Adrenal gland (tissue), 12 donors: ENCODE data around the gene CD300C. TPM values are rescaled to one million over a fixed set of nuclear protein-coding genes. Genes with fewer than 3 reads are reported as not detected.
A peak's percentile ranks its signal among the peaks of the same experiment; 100 is the strongest.

ENCODE experiments used
- DNase-seq, 7 donors: peaks; one replicate each; pipeline ENCODE4 v3.0.0-alpha.2; 2019 to 2020
- H3K27ac ChIP-seq, 5 donors: fragments of 200-600 bp; sonication (generic) in 4 of 5; 1 replicate in 3 of 5; 2 replicates in 2 of 5; pipeline versions ENCODE4 v1.5.1 to v1.8.0; 2016 to 2020; ENCODE audit warnings: mild to moderate bottlenecking in 1 of 5
- H3K27me3 ChIP-seq: fragments of 200-600 bp; 2 replicates; pipeline ENCODE4 v1.8.0; 2021
- H3K36me3 ChIP-seq, 2 donors: fragments of 200-600 bp; replicated peaks in 1 of 2; 1 replicate in 1 of 2; 2 replicates in 1 of 2; pipeline versions ENCODE4 v1.5.1 to v1.8.0; 2018 to 2022
- H3K4me1 ChIP-seq, 2 donors: fragments of 200-600 bp; replicated peaks in 1 of 2; 1 replicate in 1 of 2; 2 replicates in 1 of 2; pipeline versions ENCODE4 v1.5.1 to v1.8.0; 2018 to 2021
- H3K4me3 ChIP-seq, 4 donors: fragments of 200-600 bp; sonication (generic) in 3 of 4; one replicate each; pipeline ENCODE4 v1.5.1; 2016 to 2018
- H3K9me3 ChIP-seq, 3 donors: fragments of 200-600 bp; sonication (generic) in 1 of 3; replicated peaks in 1 of 3; 1 replicate in 2 of 3; 2 replicates in 1 of 3; pipeline versions ENCODE4 v1.5.1 to v1.8.0; 2016 to 2021
- CTCF ChIP-seq, 6 experiments: fragments of 450-650 bp in 4 of 6; fragments of 200-600 bp in 2 of 6; sonication (generic) in 1 of 6; IDR thresholded peaks; 1 replicate in 5 of 6; 2 replicates in 1 of 6; pipeline versions ENCODE4 v1.5.1 to v1.8.0; 2016 to 2021; ENCODE audit warnings: antibody characterized with exemption in 6 of 6, mild to moderate bottlenecking in 2 of 6, moderate library complexity in 1 of 6
- POLR2A ChIP-seq, 2 donors: fragments of 450-650 bp; IDR thresholded peaks; one replicate each; pipeline ENCODE4 v1.6.1; 2017; ENCODE audit warnings: antibody characterized with exemption in 2 of 2, mild to moderate bottlenecking in 2 of 2, moderate library complexity in 1 of 2
- WGBS, 4 donors: extraction: QIAGEN DNeasy Blood & Tissue Kit in 2 of 4; methylation state at CpG; one replicate each; pipeline versions ENCODE4 v1.1.5 to v1.1.7; 2013 to 2017; 5-methylcytosine and 5-hydroxymethylcytosine counted together
- intact Hi-C, 2 donors: fragments of 100-400 bp; cut with DNase I; formaldehyde crosslinking; loops; one replicate each; pipeline versions ENCODE4 v1.14.1 to v1.15.0; 2022 to 2023
- polyA plus RNA-seq, 3 donors: library from polyadenylated mRNA; stranded (reverse); fragments of 200-250 nt in 2 of 3; fragments of 350-450 nt in 1 of 3; fragmentation: Illumina TruSeq in 1 of 3; extraction: RNeasy Lipid Tissue Mini Kit (QIAGEN cat#74804) in 1 of 3; gene quantifications; one replicate each; pipeline ENCODE4 v1.2.3, GENCODE V29; 2013 to 2014
- total RNA-seq, 9 donors: library from RNA; depleted of rRNA in 4 of 9; stranded (reverse); fragments of >200 nt in 4 of 9; fragments of 120-200 nt in 1 of 9; fragmentation: NEBNext Ultra II Directional in 1 of 9; extraction: Animal tissue kit (Norgen Biotek cat#: 25700) in 1 of 9; gene quantifications; one replicate each; pipeline versions ENCODE4 v1.1.0 to v1.2.4, GENCODE V29; 2013 to 2023
- donor health status: healthy with polysubstance abuse.
- donor health status: Bipolar disorder and iron deficiency.
- donor health status: DM: yes; HTN: yes; CAD: no.
- donor health status: DM: no; HTN: no; CAD: no.
- donor health status: DM: no; HTN: no; CAD: no.
- donor health status: DM: yes; HTN: yes; CAD: no.

CD300C gene
- total and polyA plus RNA-seq, 12 donors, result 0.22 to 4.5 (median 2.3) TPM; not detected in 1

GRCh38 chr17:74569020-74570003 lies 23.4 kb upstream of the CD300C start:
- DNase-seq, result peak; percentile 30 to 82 (median 71)

GRCh38 chr17:74568106-74568873 lies 22.4 kb upstream of the CD300C start:
- Histone ChIP-seq H3K36me3 (no peaks in the 10 kb centered on the region), H3K4me3 (no peak overlapping the region), H3K27me3 (no peaks in the 10 kb centered on the region), H3K4me1 (peaks cover 0 to 3% of the 10 kb centered on the region in 2 donors), H3K9me3 (no peaks in the 10 kb centered on the region), H3K27ac (no peak overlapping the region)
- intact Hi-C loops, result no loop called here
- no peak for TF ChIP-seq CTCF (IDR thresholded peaks at IDR 0.05)
- no peak for TF ChIP-seq POLR2A (IDR thresholded peaks at IDR 0.05)
- 70 to 76% (median 73%) methylated on average over 3 to 4 of the region's 4 CpGs for WGBS, 4 donors
- DNase-seq, result no peak

More at GRCh38 chr17:74569020-74570003, 23.4 kb upstream of the CD300C start:
- H3K9me3 ChIP-seq, result no peaks in the 10 kb centered on the region
- TF ChIP-seq POLR2A (IDR thresholded peaks at IDR 0.05) (no peak), CTCF (IDR thresholded peaks at IDR 0.05) (no peak)
- H3K36me3 ChIP-seq, result no peaks in the 10 kb centered on the region
- 51 to 61% (median 56%) methylated on average over 29 to 32 of the region's 32 CpGs for WGBS, 4 donors
- H3K27me3 ChIP-seq, result no peaks in the 10 kb centered on the region
- H3K27ac ChIP-seq, result no peak overlapping the region
- intact Hi-C loops, result no loop called here
- no peak overlapping the region for H3K4me3 ChIP-seq
- H3K4me1 ChIP-seq, result peaks cover 0 to 3% of the 10 kb centered on the region in 2 donors

- no peak within 1 kb of the TSS for H3K27ac ChIP-seq
- H3K4me3 ChIP-seq, result no peak within 1 kb of the TSS
- intact Hi-C loops, result no loop called here
- no peaks in the 10 kb centered on the region for H3K9me3 ChIP-seq
- H3K36me3 ChIP-seq, result no peaks in the 10 kb centered on the region
- peaks cover 0 to 3% of the 10 kb centered on the region in 2 donors for H3K4me1 ChIP-seq
- DNase-seq, result peak in 1 of 7 donors; percentile 15
- no peaks in the 10 kb centered on the region for H3K27me3 ChIP-seq
- 40 to 67% (median 64%) methylated on average over 1 to 2 of the region's 2 CpGs for WGBS, 4 donors
- TF ChIP-seq POLR2A (IDR thresholded peaks at IDR 0.05) (no peak), CTCF (IDR thresholded peaks at IDR 0.05) (no peak)
Observed at GRCh38 chr17:74567397-74567796, 21.5 kb upstream of the CD300C start, which contains the start of gene CD300H. CD300H (minus strand) TSS chr17:74567509.
